ENCODE results near the gene TMEM120B.

The TMEM120B gene

GRCh38 chr12:121828306-121828705 lies 115.8 kb downstream of the TMEM120B start:
- H3K4me3 ChIP-seq (ENCODE audit: low read length): no peak overlapping the region
- no peak for DNase-seq (ENCODE audit: low read depth)
- TF ChIP-seq, protein P1, sequence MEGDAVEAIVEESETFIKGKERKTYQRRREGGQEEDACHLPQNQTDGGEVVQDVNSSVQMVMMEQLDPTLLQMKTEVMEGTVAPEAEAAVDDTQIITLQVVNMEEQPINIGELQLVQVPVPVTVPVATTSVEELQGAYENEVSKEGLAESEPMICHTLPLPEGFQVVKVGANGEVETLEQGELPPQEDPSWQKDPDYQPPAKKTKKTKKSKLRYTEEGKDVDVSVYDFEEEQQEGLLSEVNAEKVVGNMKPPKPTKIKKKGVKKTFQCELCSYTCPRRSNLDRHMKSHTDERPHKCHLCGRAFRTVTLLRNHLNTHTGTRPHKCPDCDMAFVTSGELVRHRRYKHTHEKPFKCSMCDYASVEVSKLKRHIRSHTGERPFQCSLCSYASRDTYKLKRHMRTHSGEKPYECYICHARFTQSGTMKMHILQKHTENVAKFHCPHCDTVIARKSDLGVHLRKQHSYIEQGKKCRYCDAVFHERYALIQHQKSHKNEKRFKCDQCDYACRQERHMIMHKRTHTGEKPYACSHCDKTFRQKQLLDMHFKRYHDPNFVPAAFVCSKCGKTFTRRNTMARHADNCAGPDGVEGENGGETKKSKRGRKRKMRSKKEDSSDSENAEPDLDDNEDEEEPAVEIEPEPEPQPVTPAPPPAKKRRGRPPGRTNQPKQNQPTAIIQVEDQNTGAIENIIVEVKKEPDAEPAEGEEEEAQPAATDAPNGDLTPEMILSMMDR (IDR thresholded peaks at IDR 0.05; ENCODE audit: insufficient read depth, low read depth, low read length, missing control alignments): no peak

DNA sequence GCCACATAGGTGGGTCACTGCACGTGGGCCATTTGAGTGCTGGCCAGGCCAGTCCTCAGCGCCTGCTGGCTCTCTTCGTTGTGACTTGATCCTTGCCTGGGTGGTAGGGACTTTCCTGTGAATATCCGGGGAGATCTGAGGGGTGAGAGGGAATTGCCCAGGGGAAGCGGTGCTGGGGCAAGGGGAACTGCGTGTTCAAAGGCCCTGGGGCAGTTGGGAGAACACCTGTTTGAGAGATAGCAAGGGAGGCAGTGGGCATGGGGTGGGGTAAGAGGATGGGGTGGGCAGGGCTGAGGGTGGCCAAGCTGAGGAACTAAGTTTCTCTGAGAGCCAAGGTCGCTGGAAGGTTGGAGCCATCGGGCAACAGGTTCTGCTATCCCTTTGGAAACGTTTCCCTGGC lies 116.3 kb downstream of the TMEM120B start:
- TF ChIP-seq, protein P1 (IDR thresholded peaks at IDR 0.05; ENCODE audit: insufficient read depth, low read depth, low read length, missing control alignments): no peak
- no peak for DNase-seq (ENCODE audit: low read depth)
- H3K4me3 ChIP-seq (ENCODE audit: low read length): no peak overlapping the region

- no peak for DNase-seq (ENCODE audit: low read depth)
- TF ChIP-seq, protein P1 (IDR thresholded peaks at IDR 0.05; ENCODE audit: insufficient read depth, low read depth, low read length, missing control alignments): no peak
- H3K4me3 ChIP-seq (ENCODE audit: low read length): no peak overlapping the region
These were observed 116.8 kb downstream of the TMEM120B start for GRCh38 chr12:121829250-121829918.

DNA sequence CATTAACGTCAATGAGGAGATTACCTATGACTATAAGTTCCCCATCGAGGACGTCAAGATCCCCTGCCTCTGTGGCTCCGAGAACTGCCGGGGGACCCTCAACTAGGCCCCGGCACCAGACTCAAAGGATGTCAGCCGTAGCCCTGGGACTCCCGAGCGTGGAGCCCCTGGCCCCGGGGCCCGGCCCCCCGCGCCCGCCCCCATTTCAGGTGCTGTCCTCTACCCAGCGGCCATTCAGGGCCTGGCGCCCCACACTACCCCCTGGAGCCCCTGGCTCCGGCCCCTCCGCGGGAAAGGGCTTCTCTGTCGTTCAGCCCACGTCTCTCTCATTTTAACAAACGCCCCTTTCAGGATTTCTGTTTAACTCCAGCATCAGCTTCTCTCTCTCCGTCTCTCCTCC lies 117.6 kb downstream of the TMEM120B start:
- no peak overlapping the region for H3K4me3 ChIP-seq (ENCODE audit: low read length)
- DNase-seq (ENCODE audit: low read depth): no peak
- TF ChIP-seq, protein P1 (IDR thresholded peaks at IDR 0.05; ENCODE audit: insufficient read depth, low read depth, low read length, missing control alignments): no peak

GRCh38 chr12:121830588-121831265 lies 118.2 kb downstream of the TMEM120B start:
- H3K4me3 ChIP-seq (ENCODE audit: low read length): no peak overlapping the region
- TF ChIP-seq, protein P1 (IDR thresholded peaks at IDR 0.05; ENCODE audit: insufficient read depth, low read depth, low read length, missing control alignments): no peak
- DNase-seq (ENCODE audit: low read depth): no peak
